Germinal center (tissue), 1 donor: ENCODE results near the gene CACNB3.

Experiments used
- DNase-seq: peaks from one replicate; pipeline ENCODE4 v3.0.0; 2012; ENCODE audit warnings: mixed read lengths, low spot score

CACNB3 gene

GRCh38 chr12:48788854-48789775 is 29.2 kb upstream of the CACNB3 start, which contains the start of gene ADCY6:
ADCY6 (minus strand) TSS chr12:48789089; CDS start chr12:48783434, 5,655 bp downstream.
- DNase-seq: no peak

- no peak for DNase-seq
These were observed 28.4 kb upstream of the CACNB3 start for GRCh38 chr12:48789858-48790326.

GRCh38 chr12:48793696-48794095 is 24.6 kb upstream of the CACNB3 start:
- DNase-seq: no peak

- no peak for DNase-seq
These were observed 23.4 kb upstream of the CACNB3 start for GRCh38 chr12:48794870-48795269.

- DNase-seq: peak; percentile 77
These were observed 22.5 kb upstream of the CACNB3 start for GRCh38 chr12:48795550-48796455.

GRCh38 chr12:48796976-48797375 is 21.3 kb upstream of the CACNB3 start:
- DNase-seq: no peak

- DNase-seq: no peak
These were observed 17.8 kb upstream of the CACNB3 start for GRCh38 chr12:48800457-48800856.

- no peak for DNase-seq
These were observed 17.3 kb upstream of the CACNB3 start for GRCh38 chr12:48800971-48801370.

GRCh38 chr12:48803675-48804074 is 14.6 kb upstream of the CACNB3 start:
- no peak for DNase-seq

GRCh38 chr12:48807981-48808380 is 10.3 kb upstream of the CACNB3 start:
- no peak for DNase-seq

GRCh38 chr12:48810903-48811431 is 7.3 kb upstream of the CACNB3 start:
- DNase-seq: no peak

GRCh38 chr12:48811437-48812090 is 6.7 kb upstream of the CACNB3 start:
- no peak for DNase-seq

- no peak for DNase-seq
These were observed 5.9 kb upstream of the CACNB3 start for GRCh38 chr12:48812389-48812788.

- DNase-seq: no peak
These were observed 4.6 kb upstream of the CACNB3 start for GRCh38 chr12:48813465-48814261.

- peak; percentile 89 for DNase-seq
These were observed 3.8 kb upstream of the CACNB3 start for GRCh38 chr12:48814262-48815125.

- DNase-seq: no peak
These were observed 2.9 kb upstream of the CACNB3 start for GRCh38 chr12:48815126-48816110.

GRCh38 chr12:48816143-48816854 is 2.0 kb upstream of the CACNB3 start:
- DNase-seq: no peak
